GM12878 (cell line): ENCODE measurements around the gene DACT3. TPM values are rescaled to one million over a fixed set of nuclear protein-coding genes. Genes with fewer than 3 reads are reported as not detected.

ENCODE experiments used
- ATF3 ChIP-seq: IDR thresholded peaks from 2 replicates; pipeline ENCODE4 v1.6.1; 2011; ENCODE audit warnings: low read depth, mild to moderate bottlenecking, low read length, moderate library complexity, borderline replicate concordance; ENCODE audit errors: extremely low read depth
- CBX3 ChIP-seq: fragments of 200-600 bp; sonication (generic); IDR thresholded peaks from 2 replicates; pipeline ENCODE4 v1.6.1; 2016; ENCODE audit warnings: low read depth, borderline replicate concordance
- CREB1 ChIP-seq: IDR thresholded peaks from 2 replicates; pipeline ENCODE4 v1.6.1; 2012; ENCODE audit warnings: low read depth, mild to moderate bottlenecking, inconsistent platforms
- DPF2 ChIP-seq: fragments of 450-650 bp; IDR thresholded peaks from 2 replicates; pipeline ENCODE4 v1.6.1; 2017; ENCODE audit warnings: mild to moderate bottlenecking
- EED ChIP-seq: sonication (generic); IDR thresholded peaks from 2 replicates; pipeline ENCODE4 v1.6.1; 2016; ENCODE audit warnings: antibody characterized with exemption, low read depth
- EGR1 ChIP-seq, 2 experiments: IDR thresholded peaks; 1 replicate in 1 of 2; 2 replicates in 1 of 2; pipeline ENCODE4 v1.6.1; 2011 to 2012; ENCODE audit warnings: low read depth in 2 of 2, low read length in 2 of 2, borderline replicate concordance in 1 of 2, mild to moderate bottlenecking in 1 of 2, moderate library complexity in 1 of 2
- EP300 ChIP-seq, 2 experiments: fragments of 150-350 bp in 1 of 2; IDR thresholded peaks; 2 replicates each; pipeline ENCODE4 v1.6.1; 2011 to 2012; ENCODE audit warnings: low read depth in 2 of 2, low read length in 2 of 2, borderline replicate concordance in 1 of 2, improper control_type of control experiment in 1 of 2, inconsistent platforms in 1 of 2; ENCODE audit not compliant: control insufficient read depth in 1 of 2
- EZH2 ChIP-seq: IDR thresholded peaks from 2 replicates; pipeline ENCODE4 v1.6.1; 2012; ENCODE audit warnings: low read depth, mild to moderate bottlenecking, control low read depth, inconsistent platforms, low read length, borderline replicate concordance; ENCODE audit not compliant: control insufficient read depth
- FOXM1 ChIP-seq: IDR thresholded peaks from 2 replicates; pipeline ENCODE4 v1.6.1; 2012; ENCODE audit warnings: low read depth, mild to moderate bottlenecking, inconsistent platforms, low read length, moderate library complexity
- HSF1 ChIP-seq: fragments of 150-350 bp; IDR thresholded peaks from 2 replicates; pipeline ENCODE4 v1.6.1; 2014; ENCODE audit warnings: mild to moderate bottlenecking, low read depth, low read length
- IKZF1 ChIP-seq: fragments of 450-650 bp; conservative IDR thresholded peaks from 2 replicates; pipeline ENCODE4 v1.6.1; 2017; ENCODE audit warnings: antibody characterized with exemption, mild to moderate bottlenecking
- IKZF2 ChIP-seq, 2 experiments: fragments of 450-650 bp; IDR thresholded peaks; 2 replicates each; pipeline ENCODE4 v1.6.1; 2017; ENCODE audit warnings: mild to moderate bottlenecking in 2 of 2, moderate library complexity in 2 of 2
- IRF5 ChIP-seq: fragments of 450-650 bp; IDR thresholded peaks from 2 replicates; pipeline ENCODE4 v1.6.1; 2017; ENCODE audit warnings: borderline replicate concordance
- JUNB ChIP-seq: IDR thresholded peaks from 2 replicates; pipeline ENCODE4 v1.6.1; 2016; ENCODE audit warnings: antibody characterized with exemption, mild to moderate bottlenecking
- MEF2A ChIP-seq: IDR thresholded peaks from 2 replicates; pipeline ENCODE4 v1.6.1; 2011; ENCODE audit warnings: low read depth, mild to moderate bottlenecking, low read length, moderate library complexity; ENCODE audit not compliant: insufficient read depth
- MTA2 ChIP-seq: fragments of 450-650 bp; IDR thresholded peaks from 2 replicates; pipeline ENCODE4 v1.6.1; 2016; ENCODE audit warnings: low read depth, mild to moderate bottlenecking, moderate library complexity
- NR2C1 ChIP-seq: fragments of 450-650 bp; IDR thresholded peaks from 2 replicates; pipeline ENCODE4 v1.6.1; 2017; ENCODE audit warnings: antibody characterized with exemption, mild to moderate bottlenecking, moderate library complexity
- NR2F1 ChIP-seq: fragments of 450-650 bp; conservative IDR thresholded peaks from 2 replicates; pipeline ENCODE4 v1.6.1; 2017; ENCODE audit warnings: mild to moderate bottlenecking
- PAX5 ChIP-seq: IDR thresholded peaks from 2 replicates; pipeline ENCODE4 v1.6.1; 2011; ENCODE audit warnings: low read depth, low read length, borderline replicate concordance
- PAX8 ChIP-seq: fragments of 450-650 bp; IDR thresholded peaks from 2 replicates; pipeline ENCODE4 v1.6.1; 2017; ENCODE audit warnings: mild to moderate bottlenecking, moderate library complexity
- RBBP5 ChIP-seq: fragments of 200-600 bp; sonication (generic); conservative IDR thresholded peaks from 2 replicates; pipeline ENCODE4 v1.6.1; 2016
- SKIL ChIP-seq: fragments of 450-650 bp; IDR thresholded peaks from 2 replicates; pipeline ENCODE4 v1.6.1; 2017; ENCODE audit warnings: mild to moderate bottlenecking, low read depth, inconsistent platforms; ENCODE audit not compliant: poor library complexity, severe bottlenecking
- SMARCA5 ChIP-seq: fragments of 450-650 bp; IDR thresholded peaks from 2 replicates; pipeline ENCODE4 v1.6.1; 2017; ENCODE audit warnings: mild to moderate bottlenecking
- SREBF1 ChIP-seq: IDR thresholded peaks from 2 replicates; pipeline ENCODE4 v1.6.1; 2012; ENCODE audit warnings: mild to moderate bottlenecking, low read length
- STAT3 ChIP-seq: IDR thresholded peaks from 2 replicates; pipeline ENCODE4 v1.6.1; 2011; ENCODE audit warnings: low read depth, low read length, improper control_type of control experiment
- USF2 ChIP-seq: IDR thresholded peaks from 2 replicates; pipeline ENCODE4 v1.6.1; 2011; ENCODE audit warnings: low read depth, low read length, improper control_type of control experiment, borderline replicate concordance
- polyA plus RNA-seq, 11 experiments: library from polyadenylated mRNA; depleted of rRNA in 4 of 11; unstranded in 6 of 11; stranded (reverse) in 5 of 11; fragments of >200 nt; fragmentation: Nextera tagmentation in 4 of 11; fragmentation: Illumina TruSeq in 1 of 11; extraction: Ambion mirVana in 4 of 11; extraction: Trizol in 1 of 11; gene quantifications; 1 replicate in 1 of 11; 2 replicates in 10 of 11; pipeline versions ENCODE4 v1.2.1 to v1.2.3, GENCODE V29; 2011 to 2016; ENCODE audit warnings: inconsistent platforms in 2 of 11, missing spikeins in 2 of 11, low read depth in 1 of 11
- total RNA-seq, 4 experiments: library from RNA; depleted of rRNA in 3 of 4; stranded (reverse); fragments of >200 nt in 3 of 4; fragmentation: Illumina TruSeq in 1 of 4; extraction: Trizol in 1 of 4; gene quantifications; 2 replicates each; pipeline versions ENCODE4 v1.2.1 to v1.2.3, GENCODE V29; 2013 to 2021

DACT3 gene
- total and polyA plus RNA-seq, 10 of the 15 experiments (the other 5 are each of a cell fraction or from before 2014, with no cell fraction given): 0.05 to 2.5 (median 0.35) TPM; not detected in 1

GRCh38 chr19:46618670-46619231 is 42.2 kb downstream of the DACT3 start (continued):
- TF ChIP-seq EGR1 (IDR thresholded peaks at IDR 0.05; ENCODE audit: borderline replicate concordance in 1 of 2, low read depth in 2 of 2, low read length in 2 of 2) (no peak), CREB1 (peak; percentile 46; the same call in 1 of the 2 replicates), DPF2 (peak; percentile 70; the same call in 1 of the 2 replicates), NR2F1 (peak; percentile 66), FOXM1 (peak; percentile 80; the same call in 1 of the 2 replicates), NR2C1 (no peak), SMARCA5 (0 out of 2 replicates have a peak, but pooled peaks have one; percentile 75), CBX3 (no peak), EP300 (IDR thresholded peaks at IDR 0.05; ENCODE audit: borderline replicate concordance in 1 of 2, control insufficient read depth in 1 of 2, low read depth in 2 of 2, low read length in 2 of 2) (peak in 1 of 2 experiments; percentile 28; a peak in 1 of 4 replicates), ATF3 (no peak), EED (peak; percentile 67), PAX5 (peak; percentile 86; the same call in 1 of the 2 replicates), STAT3 (no peak), RBBP5 (no peak), SKIL (peak; percentile 75), JUNB (no peak), EZH2 (no peak), IKZF1 (peak; percentile 70), SREBF1 (no peak), PAX8 (peak; percentile 81; the same call in 1 of the 2 replicates), MEF2A (0 out of 2 replicates have a peak, but pooled peaks have one; percentile 27), IKZF2 (IDR thresholded peaks at IDR 0.05) (peak; percentile 79 to 81), IRF5 (no peak), HSF1 (no peak), USF2 (no peak), MTA2 (0 out of 2 replicates have a peak, but pooled peaks have one; percentile 40)
